ENCODE results near the gene ALOX12B.

- TF ChIP-seq POLR2A (IDR thresholded peaks at IDR 0.05) (no peak), POLR2AphosphoS5 (IDR thresholded peaks at IDR 0.05) (no peak), EP300 (IDR thresholded peaks at IDR 0.05; ENCODE audit: low read depth) (no peak)
- TF ChIP-seq, protein P1, sequence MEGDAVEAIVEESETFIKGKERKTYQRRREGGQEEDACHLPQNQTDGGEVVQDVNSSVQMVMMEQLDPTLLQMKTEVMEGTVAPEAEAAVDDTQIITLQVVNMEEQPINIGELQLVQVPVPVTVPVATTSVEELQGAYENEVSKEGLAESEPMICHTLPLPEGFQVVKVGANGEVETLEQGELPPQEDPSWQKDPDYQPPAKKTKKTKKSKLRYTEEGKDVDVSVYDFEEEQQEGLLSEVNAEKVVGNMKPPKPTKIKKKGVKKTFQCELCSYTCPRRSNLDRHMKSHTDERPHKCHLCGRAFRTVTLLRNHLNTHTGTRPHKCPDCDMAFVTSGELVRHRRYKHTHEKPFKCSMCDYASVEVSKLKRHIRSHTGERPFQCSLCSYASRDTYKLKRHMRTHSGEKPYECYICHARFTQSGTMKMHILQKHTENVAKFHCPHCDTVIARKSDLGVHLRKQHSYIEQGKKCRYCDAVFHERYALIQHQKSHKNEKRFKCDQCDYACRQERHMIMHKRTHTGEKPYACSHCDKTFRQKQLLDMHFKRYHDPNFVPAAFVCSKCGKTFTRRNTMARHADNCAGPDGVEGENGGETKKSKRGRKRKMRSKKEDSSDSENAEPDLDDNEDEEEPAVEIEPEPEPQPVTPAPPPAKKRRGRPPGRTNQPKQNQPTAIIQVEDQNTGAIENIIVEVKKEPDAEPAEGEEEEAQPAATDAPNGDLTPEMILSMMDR (IDR thresholded peaks at IDR 0.05): no peak
Measured at GRCh38 chr17:8052256-8053252, 35.0 kb downstream of the ALOX12B start.

All from transverse colon (tissue), 4 donors.